ENCODE measurements around the gene PDCD6IP. TPM values are rescaled to one million over a fixed set of nuclear protein-coding genes. Genes with fewer than 3 reads are reported as not detected.

The PDCD6IP gene
- total RNA-seq, 1 experiment from 2014 or later = 205 TPM

GRCh38 chr3:33775363-33775762 lies 23.1 kb upstream of the PDCD6IP start:
- DNase-seq (ENCODE audit: low read depth, low spot score) (no peak), ATAC-seq (no peak)
- in situ Hi-C loops (cut with HindIII; ENCODE audit: low pct_unique_long_range_greater_than_20kb, low sequenced_read_pairs) = no loop called here
- CTCF ChIA-PET = interaction anchor here (0.7 to 0.8 kb wide), 2 partner anchors 11 to 160 kb away, joined by 4 to 7 read pairs; no protein-coding TSS in a partner anchor
- Histone ChIP-seq H3K9me3 (ENCODE audit: control insufficient read depth, insufficient read depth, low read depth, low read length) (no peaks in the 10 kb centered on the region), H3K4me1 (ENCODE audit: control insufficient read depth, insufficient read depth, low read length) (no peaks in the 10 kb centered on the region), H3K27me3 (ENCODE audit: control insufficient read depth, insufficient read depth, low read length) (no peaks in the 10 kb centered on the region), H3K36me3 (ENCODE audit: control insufficient read depth, insufficient read depth, low read length) (no peaks in the 10 kb centered on the region), H3K4me3 (ENCODE audit: low read depth in 2 of 2, low read length in 2 of 2) (no peak overlapping the region), H3K27ac (ENCODE audit: low read length) (no peak overlapping the region)
- TF ChIP-seq POLR2AphosphoS5 (IDR thresholded peaks at IDR 0.05; ENCODE audit: low read depth, low read length) (no peak), REST (IDR thresholded peaks at IDR 0.05; ENCODE audit: insufficient read depth in 1 of 2, low read depth in 2 of 2, low read length in 1 of 2) (no peak), CTCF (IDR thresholded peaks at IDR 0.05) (no peak), TCF7L2 (IDR thresholded peaks at IDR 0.05; ENCODE audit: low read depth, low read length) (no peak), SIN3A (IDR thresholded peaks at IDR 0.05; ENCODE audit: borderline replicate concordance, insufficient read depth, low read depth, low read length) (no peak)
- intact Hi-C loops (cut with micrococcal nuclease; ENCODE audit: unreplicated experiment) = loop anchor here (5.0 kb wide), 1 partner anchor 58 kb away; the partner anchor contains the start of gene CLASP2
- BruUV-seq (replicated peaks) = no TSS peak
- POLR2A ChIA-PET = no interaction called here

- TF ChIP-seq TCF7L2 (IDR thresholded peaks at IDR 0.05; ENCODE audit: low read depth, low read length) = no peak
- TF ChIP-seq REST (IDR thresholded peaks at IDR 0.05; ENCODE audit: insufficient read depth in 1 of 2, low read depth in 2 of 2, low read length in 1 of 2) = no peak
- TF ChIP-seq SIN3A (IDR thresholded peaks at IDR 0.05; ENCODE audit: borderline replicate concordance, insufficient read depth, low read depth, low read length) = no peak
- no peak for TF ChIP-seq CTCF (IDR thresholded peaks at IDR 0.05)
- no peak for TF ChIP-seq POLR2AphosphoS5 (IDR thresholded peaks at IDR 0.05; ENCODE audit: low read depth, low read length)
- ChIA-PET CTCF (no interaction called here), POLR2A (no interaction called here)
- Histone ChIP-seq H3K36me3 (ENCODE audit: control insufficient read depth, insufficient read depth, low read length) (no peaks in the 10 kb centered on the region), H3K27ac (ENCODE audit: low read length) (no peak overlapping the region), H3K9me3 (ENCODE audit: control insufficient read depth, insufficient read depth, low read depth, low read length) (no peaks in the 10 kb centered on the region), H3K4me3 (ENCODE audit: low read depth in 2 of 2, low read length in 2 of 2) (no peak overlapping the region), H3K27me3 (ENCODE audit: control insufficient read depth, insufficient read depth, low read length) (no peaks in the 10 kb centered on the region), H3K4me1 (ENCODE audit: control insufficient read depth, insufficient read depth, low read length) (no peaks in the 10 kb centered on the region)
- intact Hi-C loops (cut with micrococcal nuclease; ENCODE audit: unreplicated experiment) (loop anchor here (5.0 kb wide), 1 partner anchor 61 kb away; the partner anchor contains the start of gene CLASP2), in situ Hi-C loops (cut with HindIII; ENCODE audit: low pct_unique_long_range_greater_than_20kb, low sequenced_read_pairs) (no loop called here)
- no TSS peak for BruUV-seq (replicated peaks)
- ATAC-seq (no peak), DNase-seq (ENCODE audit: low read depth, low spot score) (no peak)
Measured at GRCh38 chr3:33777996-33778395, 20.4 kb upstream of the PDCD6IP start.
